H54 (cell line): ENCODE measurements around the gene CHKB.
"Not testable (repeated sequence)": the region's sequence is repeated elsewhere in the genome, so short reads cannot be mapped to it uniquely, and the experiment has no call there.

Experiments
- DNase-seq: peaks from one replicate; pipeline ENCODE4 v3.0.0; 2011; ENCODE audit warnings: low spot score, mixed read lengths; ENCODE audit not compliant: insufficient read length
- FAIRE-seq: peaks from 3 replicates; lab custom pipeline; 2011; peaks lifted over from hg19 to GRCh38; lab: Jason Lieb, UNC
- POLR2A ChIP-seq: IDR thresholded peaks from 2 replicates; pipeline ENCODE4 v1.6.1; 2011; ENCODE audit warnings: low read depth, mild to moderate bottlenecking, low read length

The CHKB gene

DNA sequence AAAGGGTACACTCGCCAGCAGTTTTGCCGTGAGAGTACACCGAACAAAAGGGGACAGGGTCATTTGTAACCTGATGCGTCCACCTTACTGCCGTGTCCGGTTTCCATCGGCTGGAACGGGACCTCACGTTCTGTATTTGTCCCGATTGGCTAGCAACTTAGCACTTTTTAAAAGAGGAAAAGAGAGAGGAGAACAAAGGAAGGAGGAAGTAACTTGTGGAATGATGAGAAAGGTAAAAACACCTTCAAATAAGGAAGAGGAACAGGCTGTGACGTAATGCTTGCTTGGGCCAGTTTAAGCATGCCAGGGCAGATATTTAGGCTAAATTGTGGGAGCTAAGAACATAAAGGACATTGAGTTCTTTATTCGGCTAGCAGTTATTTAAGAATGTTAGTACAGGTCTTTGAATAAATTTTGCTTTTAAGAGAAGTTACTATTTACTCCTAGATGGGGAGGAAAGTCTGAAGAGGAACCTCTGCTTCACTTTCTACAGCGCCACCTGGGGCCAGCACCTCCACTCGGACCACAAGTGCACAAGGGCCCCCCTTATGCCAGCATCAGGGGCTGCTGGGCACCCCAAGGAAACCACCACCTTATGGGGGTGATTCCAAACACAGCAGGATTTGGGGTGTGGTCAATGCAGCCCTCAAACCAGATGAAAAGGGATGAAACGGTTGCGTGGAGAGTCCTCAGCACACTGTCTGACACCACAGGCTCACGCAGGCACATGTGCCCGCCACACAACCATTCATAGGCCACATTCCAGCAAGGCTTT, 39.5 kb upstream of the CHKB start:
- no peak for DNase-seq
- no peak for FAIRE-seq
- no peak for TF ChIP-seq POLR2A

GRCh38 chr22:50621356-50621880, 38.8 kb upstream of the CHKB start:
- no peak for DNase-seq
- FAIRE-seq, result no peak
- no peak for TF ChIP-seq POLR2A

GRCh38 chr22:50620593-50621355, 38.1 kb upstream of the CHKB start:
- DNase-seq, result no peak
- no peak for FAIRE-seq
- no peak for TF ChIP-seq POLR2A

DNA sequence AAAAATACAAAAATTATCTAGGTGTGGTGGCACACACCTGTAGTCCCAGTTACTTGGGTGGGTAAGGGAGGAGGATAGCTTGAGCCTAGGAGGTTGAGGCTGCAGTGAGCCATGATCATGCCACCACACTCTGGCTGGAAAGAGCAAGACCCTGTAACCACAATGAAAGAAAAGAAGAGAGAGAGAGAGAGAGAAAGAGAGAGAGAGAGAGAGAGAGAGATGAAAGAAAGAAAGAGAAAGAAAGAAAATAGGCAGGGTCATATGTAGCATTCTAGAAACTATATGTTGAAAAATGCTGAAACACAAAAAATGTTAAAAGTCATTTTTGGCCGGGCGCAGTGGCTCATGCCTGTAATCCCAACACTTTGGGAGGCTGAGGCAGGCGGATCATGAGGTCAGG, 31.6 kb upstream of the CHKB start:
- not testable (repeated sequence) for DNase-seq, FAIRE-seq

DNA sequence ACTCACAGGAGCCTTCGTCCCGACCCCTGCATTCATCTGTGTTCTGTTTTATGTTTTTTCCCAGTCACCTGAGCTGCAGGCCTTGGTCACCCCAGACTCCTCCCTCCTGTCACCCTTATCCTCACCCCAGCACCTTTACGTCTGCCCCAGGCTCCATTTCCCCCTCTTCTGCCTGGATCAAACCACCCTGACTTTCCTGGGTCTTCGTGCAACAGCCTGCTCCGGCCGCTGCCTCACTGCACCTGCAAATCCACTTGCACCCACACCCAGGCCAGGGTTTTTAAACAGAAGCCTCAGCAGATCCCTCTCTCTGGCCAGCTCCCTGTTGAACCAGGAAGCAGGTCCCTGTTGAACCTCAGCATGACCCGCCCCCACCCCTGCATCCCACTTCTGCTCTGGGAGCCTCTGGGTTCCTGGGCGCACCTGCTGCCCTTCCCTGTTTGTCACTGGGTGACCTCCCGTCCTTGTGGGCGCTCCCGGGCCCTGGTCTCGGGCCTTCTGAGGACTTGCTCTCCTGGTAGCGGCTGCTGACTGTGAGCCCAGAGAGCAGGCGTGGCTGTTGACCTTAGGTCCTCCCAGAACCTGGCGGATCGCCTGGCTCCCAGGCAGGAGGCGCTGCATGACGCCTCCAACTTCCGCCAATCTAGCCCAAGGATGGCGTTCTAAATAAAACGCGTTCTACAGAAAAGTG, 30.8 kb upstream of the CHKB start:
- FAIRE-seq (no peak), DNase-seq (no peak)
- no peak for TF ChIP-seq POLR2A

- no peak for TF ChIP-seq POLR2A
- FAIRE-seq (no peak), DNase-seq (no peak)
Measured at GRCh38 chr22:50612528-50613221, 30.0 kb upstream of the CHKB start.

DNA sequence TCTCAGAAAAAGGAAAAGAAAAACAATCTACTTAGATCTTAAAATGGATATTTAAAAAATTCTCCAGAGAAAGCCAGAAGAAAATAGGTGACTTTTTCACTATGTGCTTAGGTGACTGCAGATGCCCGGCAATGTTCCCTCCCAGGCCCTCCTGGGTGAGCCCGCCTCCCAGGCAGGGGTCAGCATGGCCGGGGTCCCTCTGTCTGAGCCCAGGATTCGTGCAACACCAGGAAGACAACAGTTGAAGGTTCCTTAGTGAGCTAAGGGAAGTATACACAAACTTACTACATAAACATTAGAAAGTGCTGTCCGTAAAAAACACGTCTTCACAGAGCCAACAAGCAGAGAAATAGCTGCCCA, 29.5 kb upstream of the CHKB start:
- TF ChIP-seq POLR2A, result no peak
- no peak for DNase-seq
- FAIRE-seq, result no peak

- no peak for DNase-seq
- TF ChIP-seq POLR2A, result no peak
- FAIRE-seq, result no peak
Measured at GRCh38 chr22:50611341-50612060, 28.9 kb upstream of the CHKB start.

- DNase-seq (no peak), FAIRE-seq (no peak)
- no peak for TF ChIP-seq POLR2A
Measured at GRCh38 chr22:50610581-50610980, 27.9 kb upstream of the CHKB start.

- FAIRE-seq, result no peak
- TF ChIP-seq POLR2A, result no peak
- no peak for DNase-seq
Measured at GRCh38 chr22:50610041-50610451, 27.4 kb upstream of the CHKB start.

GRCh38 chr22:50609599-50609998, 26.9 kb upstream of the CHKB start:
- no peak for TF ChIP-seq POLR2A
- DNase-seq (no peak), FAIRE-seq (no peak)

- no peak for TF ChIP-seq POLR2A
- DNase-seq (no peak), FAIRE-seq (no peak)
Measured at GRCh38 chr22:50608996-50609395, 26.3 kb upstream of the CHKB start.

- not testable (repeated sequence) for FAIRE-seq, DNase-seq
Measured at GRCh38 chr22:50608058-50608840, 25.6 kb upstream of the CHKB start.
